PC-3 (cell line): ENCODE data around the gene MKNK1. TPM values are rescaled to one million over a fixed set of nuclear protein-coding genes. Genes with fewer than 3 reads are reported as not detected.

Experiments used
- ATAC-seq: fragments of 200-7000 bp; cut with Tn5 transposase; 2 replicates; pipeline ENCODE4 v1.9.1; 2020; ENCODE audit warnings: mild to moderate bottlenecking, moderate library complexity
- BruUV-seq: library from RNA; stranded (reverse); fragments of 400-500 nt; replicated peaks from 2 replicates; lab custom pipeline; 2021; lab: Mats Ljungman, UMichigan
- CTCF ChIA-PET: fragments of 300-600 bp; sonication (Branson Sonifier 250); formaldehyde crosslinking; loops from one replicate; lab custom pipeline; 2022; ENCODE audit warnings: antibody characterized with exemption; lab: Charles Lee
- POLR2A ChIA-PET: fragments of 300-600 bp; sonication (Branson Sonifier 250); formaldehyde crosslinking; loops from one replicate; lab custom pipeline; 2022; ENCODE audit warnings: antibody characterized with exemption; ENCODE audit not compliant: unreplicated experiment; lab: Charles Lee
- DNase-seq: peaks from one replicate; pipeline ENCODE4 v3.0.0-alpha.2; 2015
- H2AFZ ChIP-seq: fragments of 300-600 bp; sonication (generic); 2 replicates; pipeline ENCODE4 v1.6.0; 2016; ENCODE audit warnings: antibody characterized with exemption, low read length
- H3F3A ChIP-seq: fragments of 300-600 bp; sonication (generic); one replicate; pipeline ENCODE4 v1.6.0; 2017; ENCODE audit warnings: antibody characterized with exemption, low read length, control low read depth, mild to moderate bottlenecking; ENCODE audit not compliant: unreplicated experiment
- H3K27ac ChIP-seq: fragments of 300-600 bp; sonication (generic); 2 replicates; pipeline ENCODE4 v1.5.1; 2016; ENCODE audit warnings: mild to moderate bottlenecking, low read length
- H3K27me3 ChIP-seq: fragments of 300-600 bp; sonication (generic); 2 replicates; pipeline ENCODE4 v1.6.1; 2016; ENCODE audit warnings: low read length, mixed read lengths
- H3K36me3 ChIP-seq: fragments of 300-600 bp; sonication (generic); 2 replicates; pipeline ENCODE4 v1.6.1; 2016; ENCODE audit warnings: low read depth, mixed run types, low read length, mixed read lengths
- H3K4me1 ChIP-seq: fragments of 300-600 bp; sonication (generic); 2 replicates; pipeline ENCODE4 v1.5.1; 2016; ENCODE audit warnings: low read length; ENCODE audit not compliant: insufficient read depth
- H3K4me2 ChIP-seq: fragments of 300-600 bp; sonication (generic); 2 replicates; pipeline ENCODE4 v1.6.0; 2016; ENCODE audit warnings: low read length
- H3K4me3 ChIP-seq: fragments of 300-600 bp; sonication (generic); 2 replicates; pipeline ENCODE4 v1.5.1; 2016; ENCODE audit warnings: mild to moderate bottlenecking, low read length, mixed read lengths
- H3K79me2 ChIP-seq: fragments of 300-600 bp; sonication (generic); 2 replicates; pipeline ENCODE4 v1.6.1; 2017; ENCODE audit warnings: low read length, mixed read lengths
- H3K9ac ChIP-seq: fragments of 300-600 bp; sonication (generic); 2 replicates; pipeline ENCODE4 v1.6.0; 2016; ENCODE audit warnings: mild to moderate bottlenecking, low read length
- H3K9me2 ChIP-seq: fragments of 300-600 bp; sonication (generic); replicated peaks from 2 replicates; pipeline ENCODE4 v1.6.1; 2016; ENCODE audit warnings: mixed run types, low read length, mixed read lengths
- H3K9me3 ChIP-seq: fragments of 300-600 bp; sonication (generic); 2 replicates; pipeline ENCODE4 v1.6.1; 2016; ENCODE audit warnings: low read length, mixed read lengths
- H4K20me1 ChIP-seq: fragments of 300-600 bp; sonication (generic); 2 replicates; pipeline ENCODE4 v1.6.1; 2016; ENCODE audit warnings: low read length, mixed read lengths
- CTCF ChIP-seq: fragments of 300-600 bp; sonication (generic); conservative IDR thresholded peaks from 2 replicates; pipeline ENCODE4 v1.5.1; 2017; ENCODE audit warnings: antibody characterized with exemption, low read depth, mild to moderate bottlenecking, low read length
- EZH2 ChIP-seq: fragments of 300-600 bp; sonication (generic); IDR thresholded peaks from one replicate; pipeline ENCODE4 v1.6.1; 2017; ENCODE audit warnings: antibody characterized with exemption, mild to moderate bottlenecking, low read length; ENCODE audit not compliant: unreplicated experiment
- EZH2phosphoT487 ChIP-seq: fragments of 300-600 bp; sonication (generic); IDR thresholded peaks from 2 replicates; pipeline ENCODE4 v1.6.1; 2018; ENCODE audit warnings: mild to moderate bottlenecking, antibody characterized with exemption, low read length, borderline replicate concordance
- intact Hi-C: fragments of 100-400 bp; cut with micrococcal nuclease; formaldehyde crosslinking; loops from 2 replicates; pipeline ENCODE4 v1.9.0; 2023
- total RNA-seq: library from RNA; depleted of rRNA; stranded (reverse); fragments of >200 nt; gene quantifications from 2 replicates; pipeline ENCODE4 v1.2.3, GENCODE V29; 2014

Gene MKNK1
- total RNA-seq, 1 experiment from 2014 or later: 36.8 TPM

DNA sequence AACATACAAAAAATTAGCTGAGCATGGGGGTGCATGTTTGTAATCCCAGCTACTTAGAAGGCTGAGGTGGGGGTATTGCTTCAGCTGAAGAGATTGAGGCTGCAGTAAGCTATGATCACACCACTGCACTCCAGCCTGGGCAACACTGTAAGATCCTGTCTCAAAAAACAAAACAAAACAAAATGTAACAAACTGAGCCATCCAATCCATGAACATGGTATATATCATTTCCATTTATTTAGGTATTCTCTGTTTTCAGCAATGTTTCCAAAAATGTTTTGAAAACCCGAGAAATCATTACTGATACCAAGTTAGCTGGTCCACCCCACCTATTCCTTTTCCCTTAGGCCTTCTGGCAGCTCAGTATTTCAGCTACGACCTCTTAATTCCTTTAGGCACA is 45.7 kb upstream of the MKNK1 start:
- Histone ChIP-seq H2AFZ (no peak overlapping the region), H3K9ac (no peak overlapping the region), H3K9me3 (peaks cover 10% of the 10 kb centered on the region), H3K79me2 (no peaks in the 10 kb centered on the region), H4K20me1 (no peaks in the 10 kb centered on the region), H3K27me3 (no peaks in the 10 kb centered on the region), H3K4me1 (peaks cover 12% of the 10 kb centered on the region), H3K9me2 (no peaks in the 10 kb centered on the region), H3K27ac (no peak overlapping the region), H3F3A (peaks cover 4% of the 10 kb centered on the region), H3K36me3 (peaks cover 38% of the 10 kb centered on the region), H3K4me2 (no peak overlapping the region), H3K4me3 (no peak overlapping the region; the same call in 1 of the 2 replicates)
- BruUV-seq: no TSS peak
- ChIA-PET POLR2A (no interaction called here), CTCF (no interaction called here)
- intact Hi-C loops: no loop called here
- no peak for DNase-seq
- TF ChIP-seq EZH2 (no peak), CTCF (no peak), EZH2phosphoT487 (no peak)
- no peak for ATAC-seq

DNA sequence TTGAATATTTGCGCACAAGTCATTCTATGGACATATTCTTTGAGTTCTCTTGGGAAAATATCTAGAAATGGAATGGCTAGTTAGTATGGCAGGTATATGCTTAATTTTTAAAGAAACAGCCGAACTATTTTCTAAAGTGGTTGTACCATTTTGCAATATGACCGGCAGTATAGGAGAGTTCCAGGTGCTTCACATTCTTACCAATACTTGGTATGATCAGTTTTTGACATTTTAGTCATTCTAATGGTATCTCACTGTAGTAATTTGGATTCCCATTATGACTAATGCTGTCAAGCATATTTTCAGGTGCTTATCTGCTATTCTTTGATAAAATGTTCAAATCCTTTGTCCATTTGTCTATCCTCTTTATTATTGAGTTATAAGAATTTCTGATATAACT is 43.5 kb upstream of the MKNK1 start:
- DNase-seq (no peak), ATAC-seq (no peak)
- ChIA-PET POLR2A (interaction anchor here (0.7 kb wide), 1 partner anchor 48 kb away, joined by 4 read pairs; no protein-coding TSS in a partner anchor), CTCF (no interaction called here)
- H4K20me1 ChIP-seq: no peaks in the 10 kb centered on the region
- no peak overlapping the region for H3K4me3 ChIP-seq
- peaks cover 34% of the 10 kb centered on the region for H3K36me3 ChIP-seq
- intact Hi-C loops: no loop called here
- H3K4me2 ChIP-seq: no peak overlapping the region
- BruUV-seq: no TSS peak
- peaks cover 20% of the 10 kb centered on the region for H3K4me1 ChIP-seq
- H3K27ac ChIP-seq: no peak overlapping the region
- no peaks in the 10 kb centered on the region for H3K79me2 ChIP-seq
- peaks cover 4% of the 10 kb centered on the region for H3F3A ChIP-seq
- peaks cover 10% of the 10 kb centered on the region for H3K9me3 ChIP-seq
- H3K9ac ChIP-seq: no peak overlapping the region
- no peak overlapping the region for H2AFZ ChIP-seq
- TF ChIP-seq CTCF (no peak), EZH2phosphoT487 (no peak), EZH2 (no peak)
- H3K27me3 ChIP-seq: no peaks in the 10 kb centered on the region
- no peaks in the 10 kb centered on the region for H3K9me2 ChIP-seq

DNA sequence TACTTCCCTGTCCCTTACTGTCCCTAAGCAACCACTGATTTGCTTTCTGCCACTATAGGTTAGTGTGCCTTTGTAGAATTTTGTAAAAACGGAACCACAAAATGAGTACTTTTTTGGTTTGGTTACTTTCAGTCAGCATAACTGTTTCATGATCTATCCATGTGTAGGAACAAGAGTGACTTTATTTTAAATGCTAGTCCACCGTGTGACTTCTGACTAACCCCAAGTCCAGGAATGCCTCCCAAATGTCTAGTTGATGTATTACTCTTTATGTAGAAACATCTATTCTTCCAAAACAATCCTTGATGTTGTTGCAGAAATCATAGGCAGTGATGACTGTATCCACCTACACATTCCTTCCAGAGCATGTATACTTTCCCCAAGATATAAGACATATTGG is 42.8 kb upstream of the MKNK1 start:
- CTCF ChIA-PET: no interaction called here
- H3K4me1 ChIP-seq: peaks cover 21% of the 10 kb centered on the region
- ATAC-seq (no peak), DNase-seq (no peak)
- H3F3A ChIP-seq: no peaks in the 10 kb centered on the region
- intact Hi-C loops: no loop called here
- H3K9me2 ChIP-seq: no peaks in the 10 kb centered on the region
- peaks cover 10% of the 10 kb centered on the region for H3K9me3 ChIP-seq
- TF ChIP-seq EZH2 (no peak), CTCF (no peak), EZH2phosphoT487 (no peak)
- H3K4me2 ChIP-seq: no peak overlapping the region
- POLR2A ChIA-PET: no interaction called here
- no TSS peak for BruUV-seq
- H3K36me3 ChIP-seq: peaks cover 33% of the 10 kb centered on the region
- H3K27ac ChIP-seq: no peak overlapping the region
- H3K27me3 ChIP-seq: no peaks in the 10 kb centered on the region
- no peak overlapping the region for H3K9ac ChIP-seq
- H4K20me1 ChIP-seq: no peaks in the 10 kb centered on the region
- H3K79me2 ChIP-seq: no peaks in the 10 kb centered on the region
- H3K4me3 ChIP-seq: no peak overlapping the region
- no peak overlapping the region for H2AFZ ChIP-seq
